Mesenchymal stem cell (in vitro differentiated cells and primary cell): ENCODE results near the gene GOLM1.

Source experiments
- DNase-seq: peaks from one replicate; pipeline ENCODE4 v3.0.0-alpha.2; 2013
- H2AFZ ChIP-seq: one replicate; pipeline ENCODE4 v1.6.1; 2013; ENCODE audit warnings: low read depth, mild to moderate bottlenecking, control low read depth, inconsistent platforms, low read length, moderate library complexity
- H2AK5ac ChIP-seq: 2 replicates; pipeline ENCODE4 v1.6.1; 2013; ENCODE audit warnings: low read length, moderate library complexity, mild to moderate bottlenecking, inconsistent platforms; ENCODE audit not compliant: severe bottlenecking
- H2BK120ac ChIP-seq: one replicate; pipeline ENCODE4 v1.6.1; 2013; ENCODE audit warnings: low read depth, mild to moderate bottlenecking, inconsistent platforms, low read length, moderate library complexity
- H2BK12ac ChIP-seq, 2 experiments: one replicate each; pipeline ENCODE4 v1.6.1; 2013; ENCODE audit warnings: inconsistent platforms in 2 of 2, low read length in 2 of 2, mild to moderate bottlenecking in 2 of 2, moderate library complexity in 2 of 2, control low read depth in 1 of 2
- H2BK15ac ChIP-seq: one replicate; pipeline ENCODE4 v1.6.1; 2013; ENCODE audit warnings: mild to moderate bottlenecking, low read depth, inconsistent platforms; ENCODE audit not compliant: poor library complexity, severe bottlenecking
- H2BK5ac ChIP-seq: 2 replicates; pipeline ENCODE4 v1.6.1; 2013; ENCODE audit warnings: low read depth, mild to moderate bottlenecking, low read length, control low read depth, inconsistent platforms; ENCODE audit not compliant: poor library complexity, severe bottlenecking
- H3K14ac ChIP-seq, 2 experiments: one replicate each; pipeline ENCODE4 v1.6.1; 2013; ENCODE audit warnings: inconsistent platforms in 2 of 2, low read length in 2 of 2, control low read depth in 1 of 2, mild to moderate bottlenecking in 1 of 2, moderate library complexity in 1 of 2
- H3K18ac ChIP-seq, 2 experiments: one replicate each; pipeline ENCODE4 v1.6.1; 2013; ENCODE audit warnings: inconsistent platforms in 2 of 2, low read length in 2 of 2, control low read depth in 1 of 2, low read depth in 1 of 2, mild to moderate bottlenecking in 1 of 2
- H3K23ac ChIP-seq, 2 experiments: one replicate each; pipeline ENCODE4 v1.6.1; 2013; ENCODE audit warnings: inconsistent platforms in 2 of 2, low read length in 2 of 2, mild to moderate bottlenecking in 2 of 2, moderate library complexity in 2 of 2, control low read depth in 1 of 2
- H3K27ac ChIP-seq: 2 replicates; pipeline ENCODE4 v1.5.1; 2013; ENCODE audit warnings: mild to moderate bottlenecking, moderate library complexity, low read length, control low read depth, inconsistent platforms; ENCODE audit not compliant: poor library complexity, severe bottlenecking
- H3K27me3 ChIP-seq, 2 experiments: 2 replicates each; pipeline versions ENCODE4 v1.6.1 to v1.7.0; 2013; ENCODE audit warnings: low read length in 2 of 2, mild to moderate bottlenecking in 2 of 2, moderate library complexity in 2 of 2, control low read depth in 1 of 2, inconsistent platforms in 1 of 2; ENCODE audit not compliant: control insufficient read depth in 1 of 2, insufficient read depth in 1 of 2
- H3K36me3 ChIP-seq, 2 experiments: 2 replicates each; pipeline versions ENCODE4 v1.6.1 to v1.7.0; 2013; ENCODE audit warnings: low read length in 2 of 2, control low read depth in 1 of 2, inconsistent platforms in 1 of 2, low read depth in 1 of 2, mild to moderate bottlenecking in 1 of 2; ENCODE audit not compliant: insufficient read depth in 2 of 2, control insufficient read depth in 1 of 2
- H3K4ac ChIP-seq, 2 experiments: one replicate each; pipeline ENCODE4 v1.6.1; 2013; ENCODE audit warnings: inconsistent platforms in 2 of 2, low read length in 2 of 2, mild to moderate bottlenecking in 2 of 2, moderate library complexity in 2 of 2, control low read depth in 1 of 2, low read depth in 1 of 2
- H3K4me1 ChIP-seq: 2 replicates; pipeline ENCODE4 v1.6.1; 2013; ENCODE audit warnings: low read depth, low read length, control low read depth; ENCODE audit not compliant: control insufficient read depth, insufficient read depth
- H3K4me2 ChIP-seq: 2 replicates; pipeline ENCODE4 v1.6.1; 2013; ENCODE audit warnings: low read length, mild to moderate bottlenecking, inconsistent platforms; ENCODE audit not compliant: poor library complexity, severe bottlenecking
- H3K4me3 ChIP-seq, 2 experiments: 2 replicates each; pipeline versions ENCODE4 v1.5.1 to v1.7.0; 2013; ENCODE audit warnings: low read length in 2 of 2, mild to moderate bottlenecking in 2 of 2, control low read depth in 1 of 2, low read depth in 1 of 2; ENCODE audit not compliant: insufficient read depth in 1 of 2
- H3K79me1 ChIP-seq: replicated peaks from 2 replicates; pipeline ENCODE4 v1.6.1; 2013; ENCODE audit warnings: mild to moderate bottlenecking, control low read depth, low read length, inconsistent platforms; ENCODE audit not compliant: poor library complexity, severe bottlenecking
- H3K9ac ChIP-seq: 2 replicates; pipeline ENCODE4 v1.7.0; 2013; ENCODE audit warnings: mild to moderate bottlenecking, low read length, moderate library complexity
- H3K9me3 ChIP-seq: 2 replicates; pipeline ENCODE4 v1.7.0; 2013; ENCODE audit warnings: mild to moderate bottlenecking, low read length; ENCODE audit not compliant: control insufficient read depth
- H4K8ac ChIP-seq: one replicate; pipeline ENCODE4 v1.6.1; 2013; ENCODE audit warnings: inconsistent platforms, mild to moderate bottlenecking, low read length, moderate library complexity
- H4K91ac ChIP-seq: one replicate; pipeline ENCODE4 v1.6.1; 2013; ENCODE audit warnings: mild to moderate bottlenecking, low read length, inconsistent platforms
- WGBS: methylation state at CpG from one replicate; pipeline ENCODE4 v1.1.7; 2013; ENCODE audit warnings: mixed read lengths; 5-methylcytosine and 5-hydroxymethylcytosine counted together

Gene GOLM1

GRCh38 chr9:86082870-86083269, 16.5 kb downstream of the GOLM1 start:
- no peak overlapping the region for H3K27ac ChIP-seq
- H3K18ac ChIP-seq, result no peak overlapping the region
- no peak overlapping the region for H4K91ac ChIP-seq
- H3K14ac ChIP-seq, result no peak overlapping the region
- peaks cover 24% of the 10 kb centered on the region for H3K79me1 ChIP-seq
- no peak overlapping the region for H2BK12ac ChIP-seq
- no peak for DNase-seq
- no peak overlapping the region for H2BK15ac ChIP-seq
- H2AFZ ChIP-seq, result no peak overlapping the region
- no peak overlapping the region for H3K4me3 ChIP-seq
- H2BK120ac ChIP-seq, result no peak overlapping the region
- no peak overlapping the region for H3K4me2 ChIP-seq
- H3K36me3 ChIP-seq, result peaks cover 9 to 10% of the 10 kb centered on the region in 2 experiments
- H3K9me3 ChIP-seq, result no peaks in the 10 kb centered on the region
- no peak overlapping the region for H4K8ac ChIP-seq
- no peak overlapping the region for H2BK5ac ChIP-seq
- no peak overlapping the region for H2AK5ac ChIP-seq
- H3K27me3 ChIP-seq, result no peaks in the 10 kb centered on the region
- H3K4ac ChIP-seq, result no peak overlapping the region
- H3K9ac ChIP-seq, result no peak overlapping the region
- H3K23ac ChIP-seq, result no peak overlapping the region
- H3K4me1 ChIP-seq, result peaks cover 9% of the 10 kb centered on the region

GRCh38 chr9:86079865-86080469, 19.4 kb downstream of the GOLM1 start:
- no peak overlapping the region for H2BK12ac ChIP-seq
- no peak overlapping the region for H3K4me3 ChIP-seq
- H4K8ac ChIP-seq, result no peak overlapping the region
- WGBS, result 82% methylated on average over 5 of the region's 5 CpGs
- H3K27me3 ChIP-seq, result no peaks in the 10 kb centered on the region
- H2AK5ac ChIP-seq, result no peak overlapping the region
- no peak overlapping the region for H3K4ac ChIP-seq
- no peak overlapping the region for H3K27ac ChIP-seq
- H4K91ac ChIP-seq, result no peak overlapping the region
- H2BK5ac ChIP-seq, result no peak overlapping the region
- H3K36me3 ChIP-seq, result peaks cover 21 to 24% of the 10 kb centered on the region in 2 experiments
- no peak overlapping the region for H3K23ac ChIP-seq
- H2BK15ac ChIP-seq, result no peak overlapping the region
- H3K14ac ChIP-seq, result no peak overlapping the region
- H3K9ac ChIP-seq, result no peak overlapping the region
- DNase-seq, result no peak
- peaks cover 9% of the 10 kb centered on the region for H3K4me1 ChIP-seq
- no peak overlapping the region for H3K4me2 ChIP-seq
- H3K79me1 ChIP-seq, result peaks cover 31% of the 10 kb centered on the region
- H3K9me3 ChIP-seq, result no peaks in the 10 kb centered on the region
- H2AFZ ChIP-seq, result no peak overlapping the region
- no peak overlapping the region for H3K18ac ChIP-seq
- H2BK120ac ChIP-seq, result no peak overlapping the region

DNA sequence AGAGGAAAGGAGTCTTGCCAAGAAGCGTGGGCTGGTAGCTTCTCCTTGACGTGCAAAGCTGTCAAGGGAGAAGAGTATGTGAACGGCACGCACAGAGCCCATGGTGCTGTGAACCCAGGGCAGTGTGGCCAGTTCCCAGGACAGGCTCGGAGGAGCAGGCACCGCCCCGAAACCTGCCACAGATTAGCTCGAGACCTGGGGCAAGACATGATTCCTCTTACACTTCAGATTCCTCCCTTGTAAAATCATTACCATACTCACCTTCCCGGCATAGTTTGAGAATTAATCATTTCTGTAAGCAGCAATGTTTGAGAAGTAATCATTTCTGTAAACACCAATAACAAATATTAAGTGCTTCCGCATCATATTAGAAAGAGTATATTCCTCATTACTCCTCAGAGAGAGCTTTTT, 19.9 kb downstream of the GOLM1 start:
- Histone ChIP-seq H2BK120ac (no peak overlapping the region), H3K79me1 (peaks cover 29% of the 10 kb centered on the region), H3K23ac (no peak overlapping the region), H2BK12ac (peak overlapping the region in 1 of 2 experiments; percentile 68), H3K4ac (no peak overlapping the region), H3K14ac (no peak overlapping the region), H3K27me3 (no peaks in the 10 kb centered on the region), H3K9me3 (no peaks in the 10 kb centered on the region), H3K9ac (no peak overlapping the region), H3K27ac (no peak overlapping the region), H3K4me1 (peaks cover 6% of the 10 kb centered on the region), H3K4me3 (no peak overlapping the region), H4K91ac (no peak overlapping the region), H2AK5ac (no peak overlapping the region), H3K36me3 (peaks cover 24 to 25% of the 10 kb centered on the region in 2 experiments), H2BK15ac (no peak overlapping the region), H3K18ac (peak overlapping the region in 1 of 2 experiments; percentile 41), H2AFZ (no peak overlapping the region), H4K8ac (peak overlapping the region; percentile 75), H3K4me2 (no peak overlapping the region), H2BK5ac (no peak overlapping the region)
- DNase-seq, result no peak
- WGBS, result 95% methylated on average over 8 of the region's 10 CpGs

DNA sequence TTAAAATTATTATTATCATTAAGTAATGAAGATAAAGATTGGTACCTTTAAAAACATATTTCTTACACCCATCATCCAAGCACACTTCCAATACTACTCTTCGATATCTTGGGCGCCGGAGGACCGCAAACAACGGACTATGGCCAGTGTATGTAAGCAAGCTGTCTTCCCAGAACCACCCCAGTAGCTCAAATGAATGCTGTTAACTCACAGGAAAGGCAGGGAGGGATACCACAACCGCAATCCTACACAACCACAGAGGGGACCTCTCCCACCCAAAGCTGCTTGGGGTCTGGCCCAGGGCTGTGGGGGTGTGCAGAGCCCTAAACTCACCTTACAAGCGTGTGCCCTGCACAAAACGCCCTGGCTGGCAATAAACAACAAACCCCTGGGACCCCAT, 20.6 kb downstream of the GOLM1 start:
- H2BK120ac ChIP-seq, result no peak overlapping the region
- no peak overlapping the region for H2BK12ac ChIP-seq
- no peak overlapping the region for H3K23ac ChIP-seq
- H3K27me3 ChIP-seq, result no peaks in the 10 kb centered on the region
- H3K18ac ChIP-seq, result no peak overlapping the region
- no peak for DNase-seq
- no peak overlapping the region for H3K4me2 ChIP-seq
- WGBS, result 97% methylated on average over 8 of the region's 8 CpGs
- no peaks in the 10 kb centered on the region for H3K9me3 ChIP-seq
- H3K79me1 ChIP-seq, result peaks cover 32% of the 10 kb centered on the region
- H3K4me3 ChIP-seq, result no peak overlapping the region
- H2AK5ac ChIP-seq, result no peak overlapping the region
- peaks cover 6% of the 10 kb centered on the region for H3K4me1 ChIP-seq
- H2AFZ ChIP-seq, result no peak overlapping the region
- H4K91ac ChIP-seq, result no peak overlapping the region
- H3K9ac ChIP-seq, result no peak overlapping the region
- no peak overlapping the region for H3K14ac ChIP-seq
- H3K4ac ChIP-seq, result no peak overlapping the region
- no peak overlapping the region for H3K27ac ChIP-seq
- H3K36me3 ChIP-seq, result peaks cover 24 to 27% of the 10 kb centered on the region in 2 experiments
- no peak overlapping the region for H2BK5ac ChIP-seq
- no peak overlapping the region for H4K8ac ChIP-seq
- H2BK15ac ChIP-seq, result no peak overlapping the region
